Breast epithelium (tissue), 4 donors: ENCODE results near the gene NECTIN2. TPM values are rescaled to one million over a fixed set of nuclear protein-coding genes. Genes with fewer than 3 reads are reported as not detected.
A peak's percentile ranks its signal among the peaks of the same experiment; 100 is the strongest.

Experiments
- DNase-seq, 2 donors: peaks; one replicate each; pipeline ENCODE4 v3.0.0-alpha.2; 2019; ENCODE audit warnings: low spot score in 2 of 2
- H3K27ac ChIP-seq, 2 donors: fragments of 200-600 bp; sonication (generic) in 1 of 2; one replicate each; pipeline ENCODE4 v1.5.1; 2016 to 2019; ENCODE audit warnings: mild to moderate bottlenecking in 1 of 2
- H3K27me3 ChIP-seq, 2 donors: fragments of 200-600 bp; sonication (generic) in 1 of 2; one replicate each; pipeline versions ENCODE4 v1.5.1 to v1.6.0; 2017 to 2019; ENCODE audit warnings: control low read depth in 1 of 2, mild to moderate bottlenecking in 1 of 2
- H3K36me3 ChIP-seq: fragments of 200-600 bp; one replicate; pipeline ENCODE4 v1.5.1; 2019
- H3K4me1 ChIP-seq, 2 donors: fragments of 200-600 bp; sonication (generic); one replicate each; pipeline ENCODE4 v1.5.1; 2016 to 2019; ENCODE audit warnings: control low read depth in 1 of 2
- H3K4me3 ChIP-seq, 3 donors: fragments of 200-600 bp; sonication (generic); 1 replicate in 2 of 3; 2 replicates in 1 of 3; pipeline ENCODE4 v1.5.1; 2016 to 2019; ENCODE audit warnings: mild to moderate bottlenecking in 3 of 3, moderate library complexity in 2 of 3
- H3K9me3 ChIP-seq, 2 donors: fragments of 200-600 bp; sonication (generic) in 1 of 2; one replicate each; pipeline ENCODE4 v1.5.1; 2016 to 2019; ENCODE audit warnings: control low read depth in 1 of 2
- POLR2A ChIP-seq: fragments of 450-650 bp; IDR thresholded peaks from one replicate; pipeline ENCODE4 v1.6.1; 2016; ENCODE audit warnings: antibody characterized with exemption, mild to moderate bottlenecking, moderate library complexity
- POLR2AphosphoS5 ChIP-seq, 3 donors: sonication (generic); formaldehyde crosslinking; IDR thresholded peaks; one replicate each; pipeline ENCODE4 v1.6.1; 2017; ENCODE audit warnings: antibody characterized with exemption in 3 of 3
- intact Hi-C: fragments of 100-400 bp; cut with DNase I; formaldehyde crosslinking; loops from one replicate; pipeline ENCODE4 v1.15.1; 2023; ENCODE audit warnings: low total_unique reads
- total RNA-seq, 3 donors: library from RNA; depleted of rRNA; stranded (reverse); fragments of >200 nt; gene quantifications; one replicate each; pipeline ENCODE4 v1.1.0, GENCODE V29; 2016
- TF ChIP-seq, protein P1 (sequence below), 3 donors: fragments of 450-650 bp; IDR thresholded peaks; one replicate each; pipeline ENCODE4 v1.5.1; 2016 to 2017; ENCODE audit warnings: antibody characterized with exemption in 3 of 3, mild to moderate bottlenecking in 3 of 3, moderate library complexity in 3 of 3

Gene NECTIN2
- total RNA-seq, 3 donors from 2014 or later, result 28.0 to 114 (median 86.6) TPM

- Histone ChIP-seq H3K27me3 (no peaks in the 10 kb centered on the region), H3K27ac (peak within 1 kb of the TSS; percentile 86 to 88), H3K4me1 (peaks cover 4 to 10% of the 10 kb centered on the region in 2 donors), H3K36me3 (no peaks in the 10 kb centered on the region), H3K9me3 (no peaks in the 10 kb centered on the region), H3K4me3 (peak within 1 kb of the TSS; percentile 54 to 84 (median 60))
- TF ChIP-seq POLR2AphosphoS5 (IDR thresholded peaks at IDR 0.05) (peak in 2 of 3 donors; percentile 5 to 21), POLR2A (no peak)
- intact Hi-C loops, result no loop called here
- peak; percentile 64 to 81 for DNase-seq
Observed at GRCh38 chr19:44808463-44809371, 37.4 kb upstream of the NECTIN2 start, which contains the start of gene BCAM. TSS of gene BCAM (plus strand) at chr19:44809103. CDS start at chr19:44809125, 22 bp downstream.

DNA sequence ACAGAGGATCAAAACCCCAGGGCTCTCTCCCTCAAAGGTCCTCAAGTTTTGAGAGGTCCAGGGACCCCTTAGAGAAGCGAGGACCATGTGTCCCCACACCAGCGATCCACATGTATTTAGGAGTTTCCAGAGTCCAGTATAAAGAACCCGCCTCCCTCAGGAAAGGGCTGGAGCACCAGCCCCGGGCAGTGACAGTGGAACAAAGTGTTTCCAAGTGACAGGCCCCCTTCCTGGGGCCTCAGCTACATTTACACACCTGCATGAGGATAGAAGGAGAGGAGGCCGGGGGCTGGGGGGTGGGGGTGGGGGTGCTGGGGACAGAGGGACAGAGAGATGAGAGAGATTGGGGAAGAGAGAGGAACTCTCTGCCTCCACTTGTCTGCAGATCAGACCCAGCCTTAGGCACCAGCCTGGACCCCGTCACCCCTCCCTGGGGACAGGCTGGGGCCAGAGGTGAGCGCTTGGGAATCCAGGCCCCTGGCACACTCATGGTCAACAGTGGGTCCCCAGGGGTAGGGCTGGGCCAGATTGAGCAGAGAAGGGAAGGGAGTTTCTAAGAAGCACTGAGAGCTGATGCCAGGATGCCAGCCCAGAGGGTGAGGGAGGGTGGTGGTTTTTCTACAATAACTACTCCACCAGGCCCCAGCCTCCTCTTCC, 36.4 kb upstream of the NECTIN2 start:
- Histone ChIP-seq H3K9me3 (no peaks in the 10 kb centered on the region), H3K27me3 (no peaks in the 10 kb centered on the region), H3K36me3 (no peaks in the 10 kb centered on the region), H3K4me1 (peaks cover 4 to 10% of the 10 kb centered on the region in 2 donors), H3K4me3 (peak overlapping the region; percentile 54 to 84 (median 60)), H3K27ac (peak overlapping the region; percentile 86 to 88)
- TF ChIP-seq, protein P1, sequence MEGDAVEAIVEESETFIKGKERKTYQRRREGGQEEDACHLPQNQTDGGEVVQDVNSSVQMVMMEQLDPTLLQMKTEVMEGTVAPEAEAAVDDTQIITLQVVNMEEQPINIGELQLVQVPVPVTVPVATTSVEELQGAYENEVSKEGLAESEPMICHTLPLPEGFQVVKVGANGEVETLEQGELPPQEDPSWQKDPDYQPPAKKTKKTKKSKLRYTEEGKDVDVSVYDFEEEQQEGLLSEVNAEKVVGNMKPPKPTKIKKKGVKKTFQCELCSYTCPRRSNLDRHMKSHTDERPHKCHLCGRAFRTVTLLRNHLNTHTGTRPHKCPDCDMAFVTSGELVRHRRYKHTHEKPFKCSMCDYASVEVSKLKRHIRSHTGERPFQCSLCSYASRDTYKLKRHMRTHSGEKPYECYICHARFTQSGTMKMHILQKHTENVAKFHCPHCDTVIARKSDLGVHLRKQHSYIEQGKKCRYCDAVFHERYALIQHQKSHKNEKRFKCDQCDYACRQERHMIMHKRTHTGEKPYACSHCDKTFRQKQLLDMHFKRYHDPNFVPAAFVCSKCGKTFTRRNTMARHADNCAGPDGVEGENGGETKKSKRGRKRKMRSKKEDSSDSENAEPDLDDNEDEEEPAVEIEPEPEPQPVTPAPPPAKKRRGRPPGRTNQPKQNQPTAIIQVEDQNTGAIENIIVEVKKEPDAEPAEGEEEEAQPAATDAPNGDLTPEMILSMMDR (IDR thresholded peaks at IDR 0.05), result no peak
- no peak for TF ChIP-seq POLR2AphosphoS5 (IDR thresholded peaks at IDR 0.05)
- no peak for TF ChIP-seq POLR2A
- DNase-seq, result no peak
- intact Hi-C loops, result no loop called here

- H3K4me1 ChIP-seq, result peaks cover 4 to 10% of the 10 kb centered on the region in 2 donors
- no peaks in the 10 kb centered on the region for H3K9me3 ChIP-seq
- TF ChIP-seq POLR2AphosphoS5 (IDR thresholded peaks at IDR 0.05) (no peak), POLR2A (no peak)
- TF ChIP-seq, protein P1 (IDR thresholded peaks at IDR 0.05), result no peak
- H3K4me3 ChIP-seq, result peak overlapping the region; percentile 54 to 84 (median 60)
- H3K27ac ChIP-seq, result peak overlapping the region; percentile 48 to 53
- no peaks in the 10 kb centered on the region for H3K36me3 ChIP-seq
- DNase-seq, result no peak
- no peaks in the 10 kb centered on the region for H3K27me3 ChIP-seq
- intact Hi-C loops, result no loop called here
Observed at GRCh38 chr19:44810234-44811121, 35.6 kb upstream of the NECTIN2 start.

GRCh38 chr19:44811122-44811419, 35.0 kb upstream of the NECTIN2 start:
- Histone ChIP-seq H3K27me3 (no peaks in the 10 kb centered on the region), H3K4me1 (peaks cover 4 to 10% of the 10 kb centered on the region in 2 donors), H3K36me3 (no peaks in the 10 kb centered on the region), H3K4me3 (no peak overlapping the region), H3K9me3 (no peaks in the 10 kb centered on the region), H3K27ac (no peak overlapping the region)
- intact Hi-C loops, result no loop called here
- no peak for DNase-seq
- TF ChIP-seq, protein P1 (IDR thresholded peaks at IDR 0.05), result no peak
- TF ChIP-seq POLR2A (no peak), POLR2AphosphoS5 (IDR thresholded peaks at IDR 0.05) (no peak)

DNA sequence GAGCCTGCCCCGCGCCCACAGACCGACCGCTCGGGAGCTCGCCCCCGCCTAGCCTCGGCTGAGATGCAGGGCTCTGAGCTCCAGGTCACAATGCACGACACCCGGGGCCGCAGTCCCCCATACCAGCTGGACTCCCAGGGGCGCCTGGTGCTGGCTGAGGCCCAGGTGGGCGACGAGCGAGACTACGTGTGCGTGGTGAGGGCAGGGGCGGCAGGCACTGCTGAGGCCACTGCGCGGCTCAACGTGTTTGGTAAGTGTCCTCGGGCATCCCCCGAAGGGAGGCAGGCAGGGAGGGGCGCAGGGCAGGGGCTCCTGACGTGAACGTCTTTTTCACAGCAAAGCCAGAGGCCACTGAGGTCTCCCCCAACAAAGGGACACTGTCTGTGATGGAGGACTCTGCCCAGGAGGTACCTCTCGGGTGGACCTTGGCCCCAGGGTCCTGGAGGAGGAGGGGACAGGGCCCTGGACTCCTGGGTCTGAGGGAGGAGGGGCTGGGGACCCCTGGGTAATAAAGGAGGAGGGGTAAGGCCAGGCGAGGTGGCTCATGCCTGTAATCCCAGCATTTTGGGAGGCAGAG, 33.9 kb upstream of the NECTIN2 start:
- peaks cover 4 to 10% of the 10 kb centered on the region in 2 donors for H3K4me1 ChIP-seq
- no peaks in the 10 kb centered on the region for H3K36me3 ChIP-seq
- H3K4me3 ChIP-seq, result no peak overlapping the region
- intact Hi-C loops, result no loop called here
- no peaks in the 10 kb centered on the region for H3K27me3 ChIP-seq
- no peaks in the 10 kb centered on the region for H3K9me3 ChIP-seq
- no peak overlapping the region for H3K27ac ChIP-seq
- no peak for DNase-seq
- TF ChIP-seq POLR2A, result no peak
- TF ChIP-seq POLR2AphosphoS5 (IDR thresholded peaks at IDR 0.05), result no peak
- TF ChIP-seq, protein P1 (IDR thresholded peaks at IDR 0.05), result no peak
